GM18526 (cell line): ENCODE results near the gene TUBGCP3.
A peak's percentile ranks its signal among the peaks of the same experiment; 100 is the strongest.

ENCODE experiments used
- POLR2A ChIP-seq: IDR thresholded peaks from 3 replicates; pipeline ENCODE4 v1.6.1; 2011; ENCODE audit not compliant: insufficient read length; ENCODE audit errors: extremely low read depth

TUBGCP3 gene

GRCh38 chr13:112619730-112620631 is 32.0 kb upstream of the TUBGCP3 start:
- TF ChIP-seq POLR2A, result no peak

GRCh38 chr13:112618501-112618900 is 30.5 kb upstream of the TUBGCP3 start:
- no peak for TF ChIP-seq POLR2A

GRCh38 chr13:112617754-112618375 is 29.9 kb upstream of the TUBGCP3 start:
- TF ChIP-seq POLR2A, result no peak

- no peak for TF ChIP-seq POLR2A
Observed at GRCh38 chr13:112616586-112617362, 28.8 kb upstream of the TUBGCP3 start.

- TF ChIP-seq POLR2A, result no peak
Observed at GRCh38 chr13:112615391-112615790, 27.4 kb upstream of the TUBGCP3 start.

GRCh38 chr13:112614835-112615234 is 26.9 kb upstream of the TUBGCP3 start:
- no peak for TF ChIP-seq POLR2A

- TF ChIP-seq POLR2A, result no peak
Observed at GRCh38 chr13:112608212-112608611, 20.3 kb upstream of the TUBGCP3 start.

GRCh38 chr13:112606109-112607001 is 18.4 kb upstream of the TUBGCP3 start:
- TF ChIP-seq POLR2A, result peak; percentile 34

GRCh38 chr13:112605531-112605990 is 17.6 kb upstream of the TUBGCP3 start:
- TF ChIP-seq POLR2A, result no peak

GRCh38 chr13:112603641-112604225 is 15.8 kb upstream of the TUBGCP3 start:
- TF ChIP-seq POLR2A, result no peak

GRCh38 chr13:112602189-112602588 is 14.2 kb upstream of the TUBGCP3 start:
- no peak for TF ChIP-seq POLR2A

GRCh38 chr13:112601371-112601770 is 13.4 kb upstream of the TUBGCP3 start:
- no peak for TF ChIP-seq POLR2A

- no peak for TF ChIP-seq POLR2A
Observed at GRCh38 chr13:112596235-112596634, 8.3 kb upstream of the TUBGCP3 start.

GRCh38 chr13:112592647-112593046 is 4.7 kb upstream of the TUBGCP3 start:
- no peak for TF ChIP-seq POLR2A
